Tibial nerve (tissue), 4 donors: ENCODE data around the gene RPL36.

ENCODE experiments used
- EP300 ChIP-seq, 2 donors: sonication (generic); formaldehyde crosslinking; IDR thresholded peaks; one replicate each; pipeline ENCODE4 v1.6.1; 2017; ENCODE audit warnings: antibody characterized with exemption in 2 of 2, mild to moderate bottlenecking in 1 of 2
- POLR2A ChIP-seq, 2 donors: fragments of 450-650 bp; IDR thresholded peaks; one replicate each; pipeline ENCODE4 v1.6.1; 2017; ENCODE audit warnings: antibody characterized with exemption in 2 of 2, mild to moderate bottlenecking in 2 of 2, moderate library complexity in 2 of 2
- TF ChIP-seq, protein P1 (sequence below), 5 experiments: fragments of 200-600 bp in 3 of 5; fragments of 450-650 bp in 2 of 5; sonication (generic) in 3 of 5; IDR thresholded peaks; one replicate each; pipeline ENCODE4 v1.5.1; 2016 to 2019; ENCODE audit warnings: antibody characterized with exemption in 5 of 5, mild to moderate bottlenecking in 3 of 5, moderate library complexity in 2 of 5

GRCh38 chr19:5696196-5697021, 6.3 kb downstream of the RPL36 start:
- TF ChIP-seq, protein P1, sequence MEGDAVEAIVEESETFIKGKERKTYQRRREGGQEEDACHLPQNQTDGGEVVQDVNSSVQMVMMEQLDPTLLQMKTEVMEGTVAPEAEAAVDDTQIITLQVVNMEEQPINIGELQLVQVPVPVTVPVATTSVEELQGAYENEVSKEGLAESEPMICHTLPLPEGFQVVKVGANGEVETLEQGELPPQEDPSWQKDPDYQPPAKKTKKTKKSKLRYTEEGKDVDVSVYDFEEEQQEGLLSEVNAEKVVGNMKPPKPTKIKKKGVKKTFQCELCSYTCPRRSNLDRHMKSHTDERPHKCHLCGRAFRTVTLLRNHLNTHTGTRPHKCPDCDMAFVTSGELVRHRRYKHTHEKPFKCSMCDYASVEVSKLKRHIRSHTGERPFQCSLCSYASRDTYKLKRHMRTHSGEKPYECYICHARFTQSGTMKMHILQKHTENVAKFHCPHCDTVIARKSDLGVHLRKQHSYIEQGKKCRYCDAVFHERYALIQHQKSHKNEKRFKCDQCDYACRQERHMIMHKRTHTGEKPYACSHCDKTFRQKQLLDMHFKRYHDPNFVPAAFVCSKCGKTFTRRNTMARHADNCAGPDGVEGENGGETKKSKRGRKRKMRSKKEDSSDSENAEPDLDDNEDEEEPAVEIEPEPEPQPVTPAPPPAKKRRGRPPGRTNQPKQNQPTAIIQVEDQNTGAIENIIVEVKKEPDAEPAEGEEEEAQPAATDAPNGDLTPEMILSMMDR (IDR thresholded peaks at IDR 0.05), result no peak
- TF ChIP-seq EP300 (IDR thresholded peaks at IDR 0.05), result no peak
- TF ChIP-seq POLR2A (IDR thresholded peaks at IDR 0.05), result no peak
